NOMO-1 treated with dmso at 0.1 percent for 144 hours (cell line): ENCODE results near the gene CNR2.
A peak's percentile ranks its signal among the peaks of the same experiment; 100 is the strongest.
"Not testable (repeated sequence)": the region's sequence is repeated elsewhere in the genome, so short reads cannot be mapped to it uniquely, and the experiment has no call there.

Experiments
- DNase-seq: peaks from one replicate; lab custom pipeline; 2025; ENCODE audit not compliant: unreplicated experiment; lab: John Stamatoyannopoulos, UW

Gene CNR2

GRCh38 chr1:23916209-23917131, 3.3 kb upstream of the CNR2 start:
- DNase-seq = peak; percentile 85

GRCh38 chr1:23915466-23915865, 2.3 kb upstream of the CNR2 start:
- DNase-seq = no peak

GRCh38 chr1:23914921-23915320, 1.8 kb upstream of the CNR2 start:
- no peak for DNase-seq

GRCh38 chr1:23911921-23912320, 1.2 kb downstream of the CNR2 start:
- DNase-seq = no peak

- no peak for DNase-seq
These were observed 2.5 kb downstream of the CNR2 start for GRCh38 chr1:23910553-23911246.

- no peak for DNase-seq
These were observed 3.0 kb downstream of the CNR2 start for GRCh38 chr1:23910144-23910543.

- DNase-seq = peak; percentile 26
These were observed 3.8 kb downstream of the CNR2 start for GRCh38 chr1:23909412-23909811.

- peak; percentile 71 for DNase-seq
These were observed 4.5 kb downstream of the CNR2 start for GRCh38 chr1:23908453-23909341.

GRCh38 chr1:23906731-23907130, 6.4 kb downstream of the CNR2 start:
- DNase-seq = no peak

GRCh38 chr1:23905461-23906025, 7.6 kb downstream of the CNR2 start:
- no peak for DNase-seq

GRCh38 chr1:23904748-23905357, 8.3 kb downstream of the CNR2 start:
- no peak for DNase-seq

GRCh38 chr1:23903754-23904153, 9.4 kb downstream of the CNR2 start:
- DNase-seq = no peak

- no peak for DNase-seq
These were observed 10.6 kb downstream of the CNR2 start for GRCh38 chr1:23902321-23903278.

GRCh38 chr1:23900017-23900416, 13.1 kb downstream of the CNR2 start:
- DNase-seq = not testable (repeated sequence)

GRCh38 chr1:23899070-23899469, 14.1 kb downstream of the CNR2 start:
- DNase-seq = peak; percentile 43

GRCh38 chr1:23897083-23897482, 16.1 kb downstream of the CNR2 start:
- DNase-seq = no peak

- DNase-seq = no peak
These were observed 16.7 kb downstream of the CNR2 start for GRCh38 chr1:23896491-23896890.

GRCh38 chr1:23895993-23896392, 17.2 kb downstream of the CNR2 start:
- no peak for DNase-seq

- DNase-seq = no peak
These were observed 18.1 kb downstream of the CNR2 start for GRCh38 chr1:23895082-23895481.
